GM23248 (cell line): ENCODE measurements around the gene RBMS1.

Experiments
- EZH2 ChIP-seq: fragments of 200-600 bp; sonication (generic); IDR thresholded peaks from 2 replicates; pipeline ENCODE4 v1.6.1; 2018; ENCODE audit warnings: antibody characterized with exemption, mild to moderate bottlenecking; ENCODE audit not compliant: insufficient read depth, poor library complexity, severe bottlenecking
- EZH2phosphoT487 ChIP-seq: fragments of 200-600 bp; sonication (generic); IDR thresholded peaks from 2 replicates; pipeline ENCODE4 v1.6.1; 2018; ENCODE audit warnings: antibody characterized with exemption, moderate library complexity, mild to moderate bottlenecking, low read depth; ENCODE audit not compliant: insufficient read depth

DNA sequence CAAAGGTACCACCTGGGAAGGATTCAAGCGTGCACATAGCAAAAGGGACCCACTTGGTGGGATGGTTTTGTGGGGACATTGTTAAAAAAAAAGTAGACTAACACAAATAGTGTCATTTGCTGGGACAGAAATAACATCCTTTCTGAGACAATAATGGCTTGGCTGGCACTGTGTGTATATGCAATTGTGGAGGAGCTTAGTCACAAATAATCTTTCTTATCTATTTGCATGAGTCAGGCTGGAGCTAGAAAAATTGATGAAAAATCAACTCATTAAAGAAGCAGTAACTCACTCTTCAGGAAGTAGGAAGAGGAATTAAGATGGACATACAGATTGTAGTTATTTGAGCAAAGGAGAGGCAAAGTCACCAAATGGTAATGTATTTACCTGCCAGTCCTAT is 264.0 kb downstream of the RBMS1 start:
- TF ChIP-seq EZH2 (no peak), EZH2phosphoT487 (no peak)
